Measurements from ENCODE around the gene OLFML2A. TPM values are rescaled to one million over a fixed set of nuclear protein-coding genes. Genes with fewer than 3 reads are reported as not detected.
A peak's percentile ranks its signal among the peaks of the same experiment; 100 is the strongest.

The OLFML2A gene
- total and polyA plus RNA-seq, 12 donors: 1.7 to 21.4 (median 7.3) TPM

GRCh38 chr9:124780757-124781151 lies 3.8 kb downstream of the OLFML2A start:
- no peak overlapping the region for H3K4me3 ChIP-seq
- no peaks in the 10 kb centered on the region for H3K36me3 ChIP-seq (replicated peaks in 1 of 2)
- peak in 1 of 7 donors; percentile 5 for DNase-seq
- H3K27ac ChIP-seq: peak overlapping the region in 1 of 5 donors; percentile 62
- intact Hi-C loops (cut with DNase I): no loop called here
- TF ChIP-seq, protein P1, sequence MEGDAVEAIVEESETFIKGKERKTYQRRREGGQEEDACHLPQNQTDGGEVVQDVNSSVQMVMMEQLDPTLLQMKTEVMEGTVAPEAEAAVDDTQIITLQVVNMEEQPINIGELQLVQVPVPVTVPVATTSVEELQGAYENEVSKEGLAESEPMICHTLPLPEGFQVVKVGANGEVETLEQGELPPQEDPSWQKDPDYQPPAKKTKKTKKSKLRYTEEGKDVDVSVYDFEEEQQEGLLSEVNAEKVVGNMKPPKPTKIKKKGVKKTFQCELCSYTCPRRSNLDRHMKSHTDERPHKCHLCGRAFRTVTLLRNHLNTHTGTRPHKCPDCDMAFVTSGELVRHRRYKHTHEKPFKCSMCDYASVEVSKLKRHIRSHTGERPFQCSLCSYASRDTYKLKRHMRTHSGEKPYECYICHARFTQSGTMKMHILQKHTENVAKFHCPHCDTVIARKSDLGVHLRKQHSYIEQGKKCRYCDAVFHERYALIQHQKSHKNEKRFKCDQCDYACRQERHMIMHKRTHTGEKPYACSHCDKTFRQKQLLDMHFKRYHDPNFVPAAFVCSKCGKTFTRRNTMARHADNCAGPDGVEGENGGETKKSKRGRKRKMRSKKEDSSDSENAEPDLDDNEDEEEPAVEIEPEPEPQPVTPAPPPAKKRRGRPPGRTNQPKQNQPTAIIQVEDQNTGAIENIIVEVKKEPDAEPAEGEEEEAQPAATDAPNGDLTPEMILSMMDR (IDR thresholded peaks at IDR 0.05): no peak
- no peak for TF ChIP-seq POLR2A (IDR thresholded peaks at IDR 0.05)
- peaks cover 12% of the 10 kb centered on the region for H3K27me3 ChIP-seq
- 94 to 100% (median 96%) methylated on average over 4 of the region's 4 CpGs for WGBS, 4 donors
- no peaks in the 10 kb centered on the region for H3K9me3 ChIP-seq (replicated peaks in 1 of 3)
- H3K4me1 ChIP-seq (replicated peaks in 1 of 2): peaks cover 8 to 10% of the 10 kb centered on the region in 2 donors

- peak overlapping the region in 1 of 5 donors; percentile 30 for H3K27ac ChIP-seq
- intact Hi-C loops (cut with DNase I): no loop called here
- H3K4me3 ChIP-seq: no peak overlapping the region
- peaks cover 4% of the 10 kb centered on the region for H3K27me3 ChIP-seq
- H3K9me3 ChIP-seq (replicated peaks in 1 of 3): no peaks in the 10 kb centered on the region
- no peaks in the 10 kb centered on the region for H3K36me3 ChIP-seq (replicated peaks in 1 of 2)
- DNase-seq: peak in 4 of 7 donors; percentile 12 to 37 (median 14)
- TF ChIP-seq POLR2A (IDR thresholded peaks at IDR 0.05): no peak
- TF ChIP-seq, protein P1 (IDR thresholded peaks at IDR 0.05): no peak
- WGBS, 4 donors: 76 to 93% (median 86%) methylated on average over 2 to 3 of the region's 3 CpGs
- H3K4me1 ChIP-seq (replicated peaks in 1 of 2): peaks cover 0 to 3% of the 10 kb centered on the region in 2 donors
Measured at GRCh38 chr9:124781967-124782660, 5.2 kb downstream of the OLFML2A start.

DNA sequence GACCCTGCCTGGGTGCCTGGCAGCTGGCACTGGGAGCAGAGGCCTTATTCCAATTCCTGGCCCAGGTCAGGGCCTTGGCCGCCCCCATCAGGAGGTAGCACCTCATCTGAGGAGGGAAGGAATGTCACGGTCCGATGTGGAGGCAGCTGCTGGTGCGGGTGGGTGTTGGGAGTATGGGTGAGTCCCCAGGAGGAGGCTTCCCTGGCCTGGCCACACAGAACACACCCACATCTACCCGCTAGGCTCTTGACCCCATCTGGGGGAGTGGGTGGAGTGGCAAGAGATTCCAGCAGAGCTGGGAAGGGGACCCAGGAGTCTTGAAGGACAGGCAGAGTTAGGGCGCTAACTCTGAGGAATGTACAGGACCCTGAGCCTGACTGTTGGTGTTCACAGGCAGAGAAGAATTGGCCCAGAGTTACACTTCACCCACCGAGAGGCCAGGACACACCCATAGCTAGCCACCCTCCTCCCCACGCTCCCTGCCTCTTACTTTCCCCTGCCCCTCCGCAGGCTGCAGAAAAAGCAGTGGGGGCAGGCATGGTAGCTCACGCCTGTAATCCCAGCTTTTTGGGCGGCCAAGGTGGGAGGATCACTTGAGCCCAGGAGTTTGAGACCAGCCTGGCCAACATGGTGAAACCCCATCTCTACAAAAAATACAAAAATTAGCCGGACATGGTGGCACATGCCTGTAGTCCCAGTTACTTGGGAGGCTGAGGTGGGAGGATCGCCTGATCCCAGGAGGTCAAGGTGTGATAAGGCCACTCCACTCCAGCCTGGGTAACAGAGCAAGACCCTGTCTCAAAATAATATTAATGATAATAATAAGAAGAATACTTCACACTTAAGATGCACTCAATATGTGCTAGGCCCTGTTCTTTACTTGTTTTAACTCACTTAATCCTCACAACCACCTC lies 6.0 kb downstream of the OLFML2A start:
- H3K4me1 ChIP-seq (replicated peaks in 1 of 2): no peaks in the 10 kb centered on the region
- H3K27ac ChIP-seq: peak overlapping the region in 1 of 5 donors; percentile 30
- H3K36me3 ChIP-seq (replicated peaks in 1 of 2): no peaks in the 10 kb centered on the region
- intact Hi-C loops (cut with DNase I): no loop called here
- H3K4me3 ChIP-seq: no peak overlapping the region
- H3K9me3 ChIP-seq (replicated peaks in 1 of 3): no peaks in the 10 kb centered on the region
- 79 to 89% (median 85%) methylated on average over 8 to 13 of the region's 13 CpGs for WGBS, 4 donors
- DNase-seq: peak in 4 of 7 donors; percentile 11 to 37 (median 14)
- H3K27me3 ChIP-seq: no peaks in the 10 kb centered on the region
- TF ChIP-seq, protein P1 (IDR thresholded peaks at IDR 0.05): no peak
- TF ChIP-seq POLR2A (IDR thresholded peaks at IDR 0.05): no peak

GRCh38 chr9:124783830-124784229 lies 6.9 kb downstream of the OLFML2A start:
- no peak overlapping the region for H3K4me3 ChIP-seq
- 56 to 78% (median 59%) methylated on average over 2 of the region's 2 CpGs for WGBS, 4 donors
- TF ChIP-seq, protein P1 (IDR thresholded peaks at IDR 0.05): no peak
- no peak for TF ChIP-seq POLR2A (IDR thresholded peaks at IDR 0.05)
- no peaks in the 10 kb centered on the region for H3K36me3 ChIP-seq (replicated peaks in 1 of 2)
- DNase-seq: peak in 2 of 7 donors; percentile 3 to 6
- H3K4me1 ChIP-seq (replicated peaks in 1 of 2): no peaks in the 10 kb centered on the region
- no peak overlapping the region for H3K27ac ChIP-seq
- H3K9me3 ChIP-seq (replicated peaks in 1 of 3): no peaks in the 10 kb centered on the region
- no peaks in the 10 kb centered on the region for H3K27me3 ChIP-seq
- intact Hi-C loops (cut with DNase I): no loop called here
